Kidney (tissue), 14 donors: ENCODE data around the gene DYNC1LI1. TPM values are rescaled to one million over a fixed set of nuclear protein-coding genes. Genes with fewer than 3 reads are reported as not detected.

Experiments used
- DNase-seq, 5 donors: peaks; one replicate each; pipeline ENCODE4 v3.0.0-alpha.2; 2013 to 2020
- FAIRE-seq: peaks from 2 replicates; lab custom pipeline; 2012; peaks lifted over from hg19 to GRCh38; lab: Jason Lieb, UNC
- H3K27ac ChIP-seq, 2 donors: one replicate each; pipeline ENCODE4 v1.7.0; 2013; ENCODE audit warnings: low read depth in 2 of 2, low read length in 2 of 2, inconsistent platforms in 1 of 2
- H3K27me3 ChIP-seq: one replicate; pipeline ENCODE4 v1.7.1; 2013; ENCODE audit warnings: low read length, inconsistent platforms; ENCODE audit not compliant: control insufficient read depth, insufficient read depth
- H3K36me3 ChIP-seq, 3 donors: one replicate each; pipeline versions ENCODE4 v1.7.0 to v1.7.1; 2013; ENCODE audit warnings: low read length in 3 of 3, control low read depth in 1 of 3, inconsistent platforms in 1 of 3; ENCODE audit not compliant: insufficient read depth in 3 of 3, control insufficient read depth in 2 of 3
- H3K4me1 ChIP-seq, 3 donors: one replicate each; pipeline versions ENCODE4 v1.7.0 to v1.7.1; 2013; ENCODE audit warnings: low read length in 3 of 3, inconsistent platforms in 1 of 3, low read depth in 1 of 3; ENCODE audit not compliant: control insufficient read depth in 2 of 3, insufficient read depth in 2 of 3
- H3K4me3 ChIP-seq, 3 donors: one replicate each; pipeline versions ENCODE4 v1.7.0 to v1.8.1; 2013; ENCODE audit warnings: low read length in 3 of 3, control low read depth in 1 of 3, inconsistent platforms in 1 of 3
- H3K9ac ChIP-seq, 3 donors: one replicate each; pipeline versions ENCODE4 v1.7.0 to v1.7.1; 2013; ENCODE audit warnings: low read length in 3 of 3, control low read depth in 1 of 3, inconsistent platforms in 1 of 3
- H3K9me3 ChIP-seq, 3 donors: one replicate each; pipeline versions ENCODE4 v1.7.0 to v1.7.1; 2013; ENCODE audit warnings: low read length in 3 of 3, control low read depth in 1 of 3, inconsistent platforms in 1 of 3; ENCODE audit not compliant: control insufficient read depth in 2 of 3, insufficient read depth in 1 of 3
- CTCF ChIP-seq: IDR thresholded peaks from 3 replicates; pipeline ENCODE4 v1.5.1; 2012; ENCODE audit warnings: mild to moderate bottlenecking, moderate library complexity, borderline replicate concordance; ENCODE audit not compliant: insufficient read depth; ENCODE audit errors: extremely low read depth
- intact Hi-C: fragments of 100-400 bp; cut with DNase I; formaldehyde crosslinking; loops from one replicate; pipeline ENCODE4 v1.11.1; 2022
- polyA plus RNA-seq: library from polyadenylated mRNA; stranded (reverse); fragments of 350-450 nt; fragmentation: Illumina TruSeq; extraction: RNeasy Lipid Tissue Mini Kit (QIAGEN cat#74804); gene quantifications from one replicate; pipeline ENCODE4 v1.2.3, GENCODE V29; 2014; ENCODE audit warnings: low read depth, low replicate concordance; ENCODE audit not compliant: insufficient read depth
- total RNA-seq: library from RNA; stranded (reverse); fragmentation: NEBNext Ultra II Directional; extraction: Animal tissue kit (Norgen Biotek cat#: 25700); gene quantifications from one replicate; pipeline ENCODE4 v1.2.1, GENCODE V29; 2021
- donor health status: control.
- donor health status: control.
- donor health status: control.
- donor health status: control.
- donor health status: control.
- donor health status: DM: yes; HTN: yes; CAD: no.
- donor health status: Normal renal cell carcinoma (clear cell type).

DYNC1LI1 gene
- total and polyA plus RNA-seq, 2 donors from 2014 or later, result 24.3 to 28.2 TPM

DNA sequence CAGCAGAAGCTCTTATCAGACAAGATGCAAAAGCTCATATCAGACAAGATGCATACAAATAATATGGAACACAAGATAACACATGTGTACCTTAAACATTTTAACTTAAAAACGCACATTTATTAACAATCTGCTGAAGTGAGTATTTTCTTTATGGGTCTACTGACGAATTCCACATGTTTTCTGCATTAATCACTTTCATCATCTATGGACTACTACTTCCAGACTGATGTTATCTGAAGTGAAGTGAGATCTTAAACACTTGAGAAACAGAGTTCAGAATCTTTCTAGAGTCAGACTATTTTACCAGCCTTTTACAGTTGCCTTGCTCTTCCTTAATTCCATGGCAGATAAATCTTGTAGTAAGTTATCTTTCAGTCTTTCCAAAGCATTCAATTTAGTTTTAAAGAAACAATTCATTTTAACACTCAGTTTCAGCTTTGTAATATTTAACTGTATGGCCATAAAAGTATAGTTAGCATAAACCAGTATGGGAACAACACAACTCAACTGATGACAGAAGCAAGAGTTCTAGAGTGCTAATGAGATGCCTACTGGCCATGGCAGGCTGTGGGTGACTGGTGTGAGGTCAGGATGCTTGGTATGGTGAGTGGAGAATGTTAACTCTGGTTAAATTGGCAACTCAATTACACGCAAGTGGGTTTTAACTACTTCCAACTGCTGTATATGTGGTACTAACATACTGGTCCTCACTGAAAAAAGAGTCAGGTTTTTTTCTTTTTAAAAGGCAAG lies 77.8 kb downstream of the DYNC1LI1 start:
- H3K9me3 ChIP-seq, result no peaks in the 10 kb centered on the region
- intact Hi-C loops, result no loop called here
- no peak for TF ChIP-seq CTCF
- H3K27me3 ChIP-seq, result no peaks in the 10 kb centered on the region
- peaks cover 3 to 5% (median 4%) of the 10 kb centered on the region in 3 donors for H3K4me1 ChIP-seq
- H3K36me3 ChIP-seq, result peaks cover 0 to 2% (median 0%) of the 10 kb centered on the region in 3 donors
- no peak for DNase-seq
- H3K9ac ChIP-seq, result no peak overlapping the region
- no peak overlapping the region for H3K4me3 ChIP-seq
- no peak overlapping the region for H3K27ac ChIP-seq
- no peak for FAIRE-seq

GRCh38 chr3:32488474-32489008 lies 82.1 kb downstream of the DYNC1LI1 start:
- DNase-seq (no peak), FAIRE-seq (no peak)
- no peak for TF ChIP-seq CTCF
- Histone ChIP-seq H3K27ac (no peak overlapping the region), H3K27me3 (no peaks in the 10 kb centered on the region), H3K9me3 (no peaks in the 10 kb centered on the region), H3K4me1 (peaks cover under 1 to 4% (median 3%) of the 10 kb centered on the region in 3 donors), H3K4me3 (no peak overlapping the region), H3K36me3 (peaks cover 0 to 4% (median 0%) of the 10 kb centered on the region in 3 donors), H3K9ac (no peak overlapping the region)
- intact Hi-C loops, result no loop called here

GRCh38 chr3:32487781-32488473 lies 82.7 kb downstream of the DYNC1LI1 start:
- TF ChIP-seq CTCF, result no peak
- FAIRE-seq, result no peak
- peaks cover 0 to 4% (median 0%) of the 10 kb centered on the region in 3 donors for H3K4me1 ChIP-seq
- intact Hi-C loops, result no loop called here
- no peaks in the 10 kb centered on the region for H3K27me3 ChIP-seq
- DNase-seq, result no peak
- H3K9me3 ChIP-seq, result no peaks in the 10 kb centered on the region
- H3K36me3 ChIP-seq, result peaks cover 0 to 5% (median 0%) of the 10 kb centered on the region in 3 donors
- H3K9ac ChIP-seq, result no peak overlapping the region
- H3K4me3 ChIP-seq, result no peak overlapping the region
- H3K27ac ChIP-seq, result no peak overlapping the region
